GM18499 (cell line): Measurements from ENCODE around the gene AVPI1.

ENCODE experiments used
- ATAC-seq: cut with Tn5 transposase; IDR thresholded peaks from one replicate; pipeline ENCODE4 v1.9.1; 2021; ENCODE audit warnings: moderate number of reproducible peaks; ENCODE audit not compliant: insufficient read depth, unreplicated experiment

AVPI1 gene, protein sequence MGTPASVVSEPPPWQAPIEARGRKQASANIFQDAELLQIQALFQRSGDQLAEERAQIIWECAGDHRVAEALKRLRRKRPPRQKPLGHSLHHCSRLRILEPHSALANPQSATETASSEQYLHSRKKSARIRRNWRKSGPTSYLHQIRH

DNA sequence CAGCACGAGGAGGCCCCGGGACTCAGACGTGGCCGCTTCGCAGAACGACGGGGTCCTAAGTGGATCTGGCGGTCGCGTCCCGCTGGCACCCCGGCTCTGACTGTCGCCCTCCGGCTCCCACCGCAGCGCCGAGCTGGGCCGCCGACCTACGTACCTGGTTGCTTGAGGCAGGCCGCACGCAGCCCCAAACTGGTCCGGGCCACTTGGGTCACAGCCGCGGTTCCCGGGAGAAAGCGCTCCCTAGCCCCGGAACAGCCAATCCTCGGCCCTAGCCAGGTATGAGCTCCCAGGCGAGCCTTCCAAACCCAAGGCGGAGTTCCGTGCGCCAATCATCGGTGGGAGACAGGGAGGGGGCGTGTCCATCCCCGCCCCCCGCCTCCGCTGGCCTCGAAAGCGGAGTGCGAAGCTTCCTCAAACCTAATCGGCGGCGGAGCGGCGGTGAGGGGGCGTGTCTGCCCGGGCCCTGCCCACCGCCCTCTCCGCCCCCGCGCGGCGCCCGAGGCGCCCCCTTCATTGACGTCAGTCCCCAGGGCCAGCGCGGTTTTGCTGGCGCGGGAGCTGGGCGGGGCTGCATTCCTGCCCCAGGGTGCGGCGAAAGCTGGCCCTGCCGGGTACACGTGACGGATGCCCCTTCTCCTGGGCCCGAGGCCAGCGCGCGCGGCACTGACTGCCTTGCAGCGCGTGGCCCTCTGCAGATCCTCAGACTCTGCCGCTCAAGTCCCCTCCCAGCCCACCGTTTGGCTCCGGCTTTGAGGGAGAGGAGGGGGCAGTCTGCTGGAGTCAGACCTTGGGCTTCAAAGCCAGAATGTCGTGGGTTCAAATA lies at the start of gene AVPI1:
AVPI1 (minus strand) TSS at position 280 of the 823 bp plus-strand sequence. CDS start 7,336 bp downstream, outside the sequence.
- ATAC-seq: peak; percentile 84

DNA sequence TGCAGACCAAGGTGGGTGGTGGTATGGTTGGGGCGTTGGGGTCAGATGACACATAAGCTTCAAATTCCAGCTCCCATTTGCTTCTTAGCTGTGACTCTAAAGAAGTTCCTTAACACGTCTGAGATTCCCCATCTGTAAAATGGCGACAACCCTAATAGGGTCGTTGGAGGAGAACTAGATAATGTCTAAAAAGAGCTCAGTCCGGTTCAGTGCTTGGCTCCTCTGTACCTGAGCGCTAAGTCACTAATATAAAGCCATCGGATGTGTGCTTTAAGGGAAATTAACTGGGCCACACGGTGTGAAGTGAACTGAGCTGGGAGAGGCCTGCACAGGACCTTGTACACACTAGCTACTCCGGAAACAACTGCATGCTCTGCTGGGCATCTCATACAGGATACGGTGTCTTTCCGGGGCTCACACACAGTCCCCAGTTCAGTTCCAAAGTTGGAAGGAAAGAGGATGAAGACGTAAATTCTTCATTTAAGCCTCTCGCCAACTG lies 49.4 kb upstream of the AVPI1 start:
- ATAC-seq: peak; percentile 8

DNA sequence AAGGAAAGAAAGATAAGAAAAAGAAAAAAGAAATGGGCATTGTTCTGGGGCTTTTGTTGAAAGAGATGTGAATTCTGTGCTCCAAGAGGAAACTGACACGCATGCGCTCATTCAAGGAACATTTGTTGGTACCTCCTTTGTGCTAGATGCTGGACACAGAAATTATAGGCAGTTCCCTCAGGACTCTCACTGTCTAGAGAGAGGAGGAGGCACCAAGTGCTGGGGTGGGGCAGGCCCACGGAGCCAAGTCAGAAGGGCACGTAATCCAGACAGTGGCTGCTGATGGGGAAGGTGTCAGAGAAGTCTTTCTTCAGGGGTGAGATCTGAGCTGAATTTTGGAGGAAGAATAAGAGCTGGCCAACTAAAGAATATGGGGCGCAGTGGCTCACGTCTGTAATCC lies 47.0 kb upstream of the AVPI1 start:
- ATAC-seq: no peak

DNA sequence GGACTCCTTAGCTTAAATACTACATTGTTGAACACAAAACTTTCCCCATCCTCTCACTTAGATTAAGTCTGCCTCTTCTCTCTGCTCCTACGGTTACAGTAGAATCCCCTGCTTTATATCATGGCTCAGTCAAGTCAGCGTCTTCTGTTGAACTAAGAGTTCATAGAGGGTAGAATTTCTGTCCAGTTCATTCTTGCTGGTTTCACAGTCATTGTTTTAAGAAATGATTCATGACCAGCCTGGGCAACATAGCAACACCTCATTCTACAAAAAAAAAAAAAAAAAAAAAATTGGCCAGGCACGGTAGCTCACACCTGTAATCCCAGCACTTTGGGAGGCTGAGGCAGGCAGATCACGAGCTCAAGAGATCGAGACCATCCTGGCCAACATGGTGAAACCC lies 46.2 kb upstream of the AVPI1 start:
- ATAC-seq: no peak

DNA sequence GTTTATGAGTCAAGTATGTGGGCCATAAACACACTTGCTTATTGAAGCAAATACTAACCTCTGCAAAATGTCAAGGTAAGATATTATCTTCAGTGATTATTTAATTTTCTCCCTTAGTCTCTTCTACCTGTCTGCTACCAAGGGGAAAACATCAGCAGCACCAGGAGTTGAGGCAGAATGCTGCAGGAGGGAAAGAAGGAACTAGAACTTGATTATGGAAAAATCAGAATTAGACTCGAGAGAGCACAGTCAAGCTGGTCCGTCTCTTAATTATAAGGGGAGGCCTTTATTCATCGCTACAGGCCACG lies 45.0 kb upstream of the AVPI1 start:
- no peak for ATAC-seq

DNA sequence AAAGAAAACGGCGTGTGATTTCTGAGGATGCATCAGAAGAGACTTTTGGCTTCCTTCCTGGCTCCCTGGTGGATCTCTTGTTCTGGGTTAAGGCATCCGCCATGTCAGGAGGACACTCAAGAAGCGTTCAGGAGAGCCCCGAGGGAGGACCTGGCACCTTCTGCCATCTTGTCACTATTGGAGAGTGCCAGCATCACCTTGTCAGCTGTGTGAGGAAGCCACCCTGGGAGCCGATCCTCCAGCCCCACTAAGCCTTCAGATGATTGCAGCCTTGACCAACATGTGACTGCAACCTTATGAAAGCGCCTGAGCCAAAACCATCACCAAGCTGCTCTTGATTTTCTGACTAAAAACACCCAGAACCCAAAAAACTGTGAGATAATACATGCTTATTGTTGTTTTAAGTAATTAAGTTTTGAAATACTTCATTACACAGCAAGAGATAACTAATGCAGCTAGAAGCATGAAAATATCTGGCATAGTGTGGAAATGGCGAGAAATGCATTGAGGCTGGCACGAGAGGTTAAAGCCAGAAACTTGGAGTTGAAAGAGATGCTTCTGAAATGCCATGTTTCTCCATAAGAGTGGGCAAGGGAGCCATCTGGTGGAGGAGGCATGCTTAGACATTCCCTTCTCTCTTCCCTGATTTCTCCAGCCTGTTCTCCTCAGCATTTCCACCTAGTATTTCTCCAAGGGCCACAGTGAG lies 44.5 kb upstream of the AVPI1 start:
- no peak for ATAC-seq

DNA sequence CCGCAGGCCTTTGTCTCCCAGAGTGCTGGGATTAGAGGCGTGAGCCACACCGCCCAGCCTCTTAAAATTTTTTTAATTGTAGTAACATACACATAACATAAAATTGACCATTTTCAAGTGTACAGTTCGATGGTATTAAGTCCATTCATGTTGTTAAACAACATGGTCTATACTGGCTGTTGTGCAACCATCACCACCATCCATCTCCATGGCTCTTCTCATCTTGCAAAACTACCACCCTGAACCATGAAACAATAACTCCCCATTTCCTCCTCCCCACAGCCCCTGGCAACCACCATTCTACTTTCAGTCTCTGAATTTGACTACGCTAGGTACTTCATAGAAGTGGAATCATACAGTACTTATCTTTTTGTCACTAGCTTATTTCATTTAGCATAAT lies 42.0 kb upstream of the AVPI1 start:
- ATAC-seq: no peak

DNA sequence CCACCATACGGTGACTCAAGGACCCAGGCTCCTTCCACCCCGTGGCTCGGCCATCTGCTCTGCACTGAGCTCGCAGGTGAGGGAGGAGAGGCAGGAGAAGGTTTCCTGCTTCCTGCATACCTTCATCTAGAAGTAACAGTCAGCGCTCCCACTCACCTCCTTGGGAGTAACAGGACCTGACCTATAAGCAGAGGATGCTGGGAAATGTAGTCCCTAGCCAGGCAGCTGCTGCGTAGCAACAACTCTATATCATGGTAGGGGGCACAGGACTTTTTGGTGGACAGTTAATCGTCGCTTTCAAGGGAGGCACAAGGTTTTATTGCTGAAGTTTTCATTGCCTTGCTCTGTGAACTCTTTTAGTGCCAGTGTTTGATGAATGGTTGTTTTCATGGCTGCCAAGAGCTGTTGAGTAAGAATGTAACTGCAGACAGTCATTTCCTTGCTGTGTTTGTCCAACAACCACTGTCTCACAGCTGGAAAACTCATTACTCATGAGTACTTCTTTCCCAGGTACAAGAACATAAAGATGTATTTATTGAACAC lies 39.7 kb upstream of the AVPI1 start:
- ATAC-seq: no peak

DNA sequence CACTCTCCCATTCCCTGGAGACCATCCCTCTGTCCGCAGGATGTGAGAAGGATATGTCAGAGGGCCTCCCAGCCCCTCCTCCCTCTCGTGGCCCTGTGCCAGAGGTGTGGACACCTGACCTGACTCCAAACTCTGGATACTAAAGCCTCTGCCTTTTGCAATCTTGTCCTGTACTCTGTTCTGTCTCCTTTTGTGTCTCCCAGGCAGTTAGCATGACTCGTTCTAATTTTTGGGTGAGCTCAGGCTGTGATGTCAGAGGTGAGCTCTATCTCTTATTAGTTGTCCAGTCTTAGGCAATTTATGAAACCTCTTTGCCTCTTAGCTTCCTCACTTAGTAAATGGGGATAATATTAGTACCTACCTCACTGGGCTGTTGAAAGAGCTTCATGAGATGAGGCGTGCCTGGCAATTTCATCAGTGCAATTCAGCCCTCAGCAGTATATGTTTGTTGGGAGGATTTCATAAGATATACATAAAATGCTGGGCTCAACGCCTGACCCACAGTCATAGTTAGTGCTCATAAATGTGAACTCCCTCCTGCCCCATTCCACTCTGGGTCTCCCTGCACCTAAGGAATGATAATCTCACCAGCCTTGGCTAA lies 37.4 kb upstream of the AVPI1 start:
- no peak for ATAC-seq

DNA sequence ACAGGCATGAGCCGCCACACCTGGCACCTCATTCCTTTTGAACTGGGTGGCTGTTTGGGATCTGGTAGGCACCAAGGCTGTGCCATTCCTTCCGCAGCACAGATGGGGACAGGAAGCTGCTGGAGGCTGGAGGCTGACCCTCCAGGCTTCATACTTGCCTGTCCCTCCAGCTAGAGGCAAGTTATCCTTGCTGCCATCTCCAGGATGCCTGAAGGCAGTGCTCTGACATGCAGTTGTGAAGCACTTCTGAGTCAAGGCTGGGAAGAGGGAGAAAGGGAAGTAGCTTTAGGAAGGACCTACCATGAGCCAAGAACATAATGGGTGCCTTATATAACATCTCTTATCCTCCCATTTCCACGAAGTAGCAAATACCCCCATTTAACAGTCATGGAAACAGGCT lies 36.0 kb upstream of the AVPI1 start:
- no peak for ATAC-seq

DNA sequence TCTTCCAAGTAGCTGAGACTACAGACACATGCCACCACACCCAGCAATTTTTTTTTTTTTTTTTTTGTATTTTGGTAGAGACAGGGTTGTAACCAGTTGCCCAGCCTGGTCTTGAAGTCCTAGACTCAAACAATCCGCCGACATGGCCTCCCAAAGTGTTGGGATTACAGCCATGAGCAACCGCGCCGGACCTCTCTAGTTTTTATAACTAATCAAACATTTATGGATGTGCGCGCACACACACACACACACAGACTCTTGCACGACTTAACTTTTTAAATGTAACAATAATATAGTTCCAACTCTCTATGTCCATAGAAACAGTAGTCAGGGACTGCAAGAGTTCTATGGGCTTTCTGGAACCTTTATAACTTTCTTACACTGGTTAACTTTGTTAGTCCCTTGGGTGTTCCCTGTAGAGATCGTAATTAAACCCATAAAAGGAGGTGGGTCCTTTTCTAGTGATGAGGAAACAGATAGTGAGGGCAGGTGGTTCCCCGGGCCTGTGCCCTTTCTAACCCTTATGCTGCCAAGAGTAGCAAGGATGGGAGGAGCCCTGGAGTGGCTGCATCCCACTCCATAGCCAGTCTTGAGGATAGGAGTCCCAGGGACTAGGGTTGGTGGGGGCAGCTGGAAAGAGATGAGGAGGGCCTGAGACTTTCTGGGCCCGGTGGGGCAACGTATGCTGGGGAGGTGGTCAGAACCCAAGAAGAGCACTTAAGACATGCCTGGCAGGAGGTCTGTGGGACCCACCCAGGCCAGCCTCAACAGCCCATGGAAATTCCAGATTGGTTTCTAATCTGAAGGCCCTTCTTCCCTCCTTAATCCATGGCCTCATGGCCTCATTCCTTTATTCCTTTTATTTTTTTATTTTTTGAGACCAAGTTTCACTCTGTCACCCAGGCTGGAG lies 35.1 kb upstream of the AVPI1 start:
- ATAC-seq: no peak

DNA sequence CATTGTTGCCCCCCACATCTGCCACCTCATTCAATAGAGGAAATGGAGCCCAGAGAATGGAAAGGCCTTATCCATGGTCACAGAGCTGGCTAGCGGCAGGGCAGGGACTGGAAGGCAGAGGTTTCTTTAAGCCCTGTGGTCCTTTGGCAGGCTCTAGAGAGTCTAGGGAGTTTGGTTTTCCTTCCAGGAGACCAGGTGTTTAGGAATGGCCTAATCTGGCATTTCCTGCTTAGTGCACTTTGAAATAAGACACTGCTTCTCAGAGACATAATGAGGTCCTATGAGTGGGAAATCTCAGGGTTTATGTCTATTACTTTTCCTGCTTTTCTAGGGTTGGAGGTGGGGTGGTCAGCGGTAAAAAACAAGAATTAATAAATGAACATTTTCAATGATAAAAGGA lies 32.6 kb upstream of the AVPI1 start:
- no peak for ATAC-seq

DNA sequence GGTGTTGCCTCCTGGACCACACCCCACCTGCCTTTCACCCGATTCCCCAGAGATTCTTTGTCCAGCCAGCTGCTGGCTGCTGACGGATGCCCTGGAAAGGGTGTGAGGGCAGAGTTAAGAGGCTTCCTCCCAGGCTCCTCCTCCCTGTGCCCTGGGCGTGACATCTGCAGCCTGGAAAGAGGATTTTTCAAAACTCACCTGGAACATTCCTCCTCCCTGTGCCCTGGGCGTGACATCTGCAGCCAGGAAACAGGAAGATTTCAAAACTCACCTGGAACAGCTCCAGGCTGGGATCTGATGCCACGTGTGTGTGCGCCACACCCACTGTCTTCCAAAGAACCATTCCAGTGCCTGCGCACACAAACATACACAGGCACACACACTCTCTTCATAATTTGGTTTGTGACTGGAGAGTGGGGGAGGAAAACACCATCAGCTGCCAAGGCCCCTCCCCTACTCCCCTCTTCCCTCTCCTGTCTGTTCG lies 31.7 kb upstream of the AVPI1 start:
- no peak for ATAC-seq

DNA sequence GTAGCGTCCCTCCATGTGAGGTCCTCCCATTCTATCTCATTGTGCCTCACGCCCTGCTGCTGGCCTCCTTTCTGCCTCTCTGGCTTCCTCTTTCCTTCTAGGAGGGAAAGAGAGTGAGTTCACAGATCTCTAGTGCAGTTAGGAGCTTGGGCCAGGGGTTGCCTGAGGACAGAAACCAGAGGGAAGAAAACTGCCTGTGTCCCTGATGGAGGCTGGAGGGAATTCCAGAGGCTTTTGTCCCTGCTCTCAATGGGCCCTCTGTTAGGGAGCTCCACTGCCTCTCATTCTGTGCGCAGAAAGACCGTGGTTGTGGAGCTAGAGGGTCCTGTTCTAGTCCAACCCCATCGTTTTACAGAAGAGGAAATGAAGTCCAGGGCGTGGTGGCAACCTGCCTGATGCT lies 31.1 kb upstream of the AVPI1 start:
- no peak for ATAC-seq

DNA sequence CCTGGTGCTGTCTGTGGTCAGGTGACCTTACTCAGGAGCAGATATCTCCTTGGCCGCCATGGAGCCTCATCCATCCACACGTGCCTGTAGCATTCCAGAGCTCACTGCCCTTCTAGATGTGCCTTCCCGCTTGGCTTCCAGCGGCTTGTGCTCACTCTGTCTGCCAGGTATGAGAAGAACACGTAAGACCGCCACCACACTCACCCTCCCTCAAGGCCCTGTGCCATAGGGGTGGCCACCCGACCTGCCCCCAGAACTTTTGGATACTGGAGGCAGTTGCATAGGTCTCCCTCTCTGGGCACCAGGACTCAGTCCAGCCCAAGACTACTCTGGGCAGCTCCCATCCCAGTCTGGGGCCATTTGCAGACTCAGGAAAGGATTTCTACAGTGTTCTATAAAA lies 30.6 kb upstream of the AVPI1 start:
- no peak for ATAC-seq

DNA sequence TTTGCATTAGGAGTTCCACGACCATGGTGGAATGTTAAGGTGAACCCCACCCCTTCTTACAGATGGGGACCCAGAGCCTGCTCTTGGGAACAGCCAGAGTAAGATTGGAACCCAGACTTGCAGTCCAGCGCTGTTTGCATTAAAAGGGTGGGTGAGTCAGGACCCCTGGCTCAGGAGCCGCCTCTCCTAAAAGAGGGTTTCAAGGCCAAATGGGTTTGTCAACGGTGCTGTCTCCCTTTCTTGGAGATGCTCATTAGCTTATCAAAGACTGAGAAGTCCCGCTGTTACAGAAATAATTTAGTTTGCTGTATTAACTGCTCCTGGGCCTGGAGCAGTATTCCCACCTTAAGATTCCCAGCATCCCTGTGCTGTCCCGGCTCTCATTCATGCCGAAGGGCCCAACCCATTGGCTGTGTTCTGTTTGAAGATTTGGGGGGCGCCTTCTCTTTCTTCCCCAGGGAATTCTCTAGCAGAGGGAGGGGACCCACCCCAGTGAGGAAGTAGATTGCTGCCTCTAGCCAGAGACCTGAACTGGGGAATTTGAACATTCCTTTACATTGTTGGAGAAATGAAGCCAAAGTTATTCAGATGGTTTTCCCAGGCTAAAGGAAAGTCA lies 28.3 kb upstream of the AVPI1 start:
- ATAC-seq: no peak

DNA sequence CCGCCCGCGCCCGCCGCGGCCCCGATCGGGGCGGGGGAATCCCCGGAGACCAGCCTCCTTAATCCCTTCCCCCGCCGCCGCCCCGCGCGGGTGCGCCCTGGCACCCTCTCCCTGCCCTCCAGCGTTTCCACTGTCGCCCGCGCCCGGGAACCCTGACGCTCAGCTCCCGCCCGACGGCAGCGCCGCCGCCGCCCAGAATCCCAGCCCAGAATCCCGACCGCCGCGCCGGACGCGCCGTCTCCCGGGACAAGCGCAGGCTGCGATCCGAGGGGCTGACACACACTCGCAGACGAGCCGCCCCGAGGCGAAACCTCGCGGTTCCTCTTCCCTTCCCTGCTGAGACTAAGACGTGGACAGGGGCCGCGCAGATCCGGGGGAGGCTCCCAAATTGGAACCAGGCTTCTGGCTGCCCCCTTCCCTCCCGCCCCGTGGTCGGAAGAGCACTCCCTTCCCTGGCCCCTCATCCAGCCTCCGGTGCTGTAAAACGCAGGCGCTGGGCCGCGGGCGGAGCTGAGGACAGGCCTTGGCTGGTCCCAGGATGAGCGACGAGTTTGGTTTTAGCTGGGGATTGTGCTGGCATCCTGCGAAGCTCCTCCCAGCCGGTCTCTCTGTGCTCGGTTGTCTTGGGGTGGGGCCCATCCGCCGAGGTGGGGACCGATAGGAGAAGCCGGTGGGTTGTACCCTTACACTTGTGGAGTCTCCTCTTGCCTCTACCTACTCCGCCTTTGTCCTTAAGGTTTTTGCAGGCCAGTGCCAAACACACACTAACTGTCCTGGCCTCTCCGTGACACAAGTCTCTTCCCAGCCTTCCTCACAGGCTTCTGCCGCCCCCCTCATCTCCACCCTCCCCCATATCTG lies 27.6 kb upstream of the AVPI1 start:
- ATAC-seq: no peak

DNA sequence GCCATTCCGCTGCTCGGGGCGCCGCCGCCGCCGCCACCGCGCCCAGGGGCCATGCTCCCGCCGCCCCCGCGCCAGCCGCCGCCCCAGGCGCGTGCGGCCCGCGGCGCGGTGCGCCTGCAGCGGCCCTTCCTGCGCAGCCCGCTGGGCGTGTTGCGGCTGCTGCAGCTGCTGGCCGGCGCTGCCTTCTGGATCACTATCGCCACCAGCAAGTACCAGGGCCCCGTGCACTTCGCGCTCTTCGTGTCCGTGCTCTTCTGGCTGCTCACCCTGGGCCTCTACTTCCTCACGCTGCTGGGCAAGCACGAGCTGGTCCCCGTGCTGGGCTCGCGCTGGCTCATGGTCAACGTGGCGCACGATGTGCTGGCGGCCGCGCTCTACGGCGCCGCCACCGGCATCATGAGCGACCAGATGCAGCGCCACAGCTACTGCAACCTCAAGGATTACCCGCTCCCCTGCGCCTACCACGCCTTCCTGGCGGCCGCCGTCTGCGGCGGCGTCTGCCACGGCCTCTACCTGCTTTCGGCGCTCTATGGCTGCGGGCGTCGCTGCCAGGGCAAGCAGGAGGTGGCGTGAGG lies 26.9 kb upstream of the AVPI1 start:
- ATAC-seq: no peak
